Caco-2 (cell line): Measurements from ENCODE around the gene GTPBP4. TPM values are rescaled to one million over a fixed set of nuclear protein-coding genes. Genes with fewer than 3 reads are reported as not detected.
A peak's percentile ranks its signal among the peaks of the same experiment; 100 is the strongest.

Source experiments
- BruUV-seq: library from RNA; stranded (reverse); fragments of 400-500 nt; replicated peaks from 2 replicates; lab custom pipeline; 2021; lab: Mats Ljungman, UMichigan
- CTCF ChIA-PET: fragments of 300-600 bp; sonication (Branson Sonifier 250); formaldehyde crosslinking; loops from one replicate; lab custom pipeline; 2022; ENCODE audit warnings: antibody characterized with exemption; lab: Charles Lee
- POLR2A ChIA-PET: fragments of 300-600 bp; sonication (Branson Sonifier 250); formaldehyde crosslinking; loops from one replicate; lab custom pipeline; 2022; ENCODE audit warnings: antibody characterized with exemption; lab: Charles Lee
- DNase-seq, 2 experiments: peaks; one replicate each; pipeline versions ENCODE4 v3.0.0 to v3.0.0-alpha.2; 2020 to 2022
- H3K27me3 ChIP-seq: replicated peaks from 2 replicates; pipeline ENCODE4 v1.6.0; 2011; ENCODE audit warnings: low read length; ENCODE audit not compliant: control insufficient read depth, insufficient read depth
- H3K36me3 ChIP-seq: 2 replicates; pipeline ENCODE4 v1.5.1; 2011; ENCODE audit warnings: low read length; ENCODE audit not compliant: control insufficient read depth, insufficient read depth
- H3K4me1 ChIP-seq: fragments of 250-450 bp; sonication (Bioruptor Pico); 2 replicates; pipeline ENCODE4 v1.5.1; 2020; ENCODE audit warnings: mild to moderate bottlenecking
- H3K4me3 ChIP-seq: 2 replicates; pipeline ENCODE4 v1.5.1; 2011; ENCODE audit warnings: low read depth, mild to moderate bottlenecking, control low read depth, low read length
- H3K9me3 ChIP-seq: fragments of 250-450 bp; sonication (Bioruptor Pico); 2 replicates; pipeline ENCODE4 v1.5.1; 2020; ENCODE audit warnings: mild to moderate bottlenecking, moderate library complexity
- H3K27ac Mint-ChIP-seq: one replicate; pipeline ENCODE4 v1.8.0; 2022; ENCODE audit warnings: mixed read lengths; ENCODE audit not compliant: unreplicated experiment
- H3K27me3 Mint-ChIP-seq: one replicate; pipeline ENCODE4 v1.8.0; 2022; ENCODE audit warnings: mixed read lengths; ENCODE audit not compliant: insufficient read depth, unreplicated experiment
- H3K36me3 Mint-ChIP-seq: one replicate; pipeline ENCODE4 v1.8.0; 2022; ENCODE audit warnings: mild to moderate bottlenecking, mixed read lengths; ENCODE audit not compliant: insufficient read depth, unreplicated experiment
- H3K4me1 Mint-ChIP-seq: one replicate; pipeline ENCODE4 v1.8.0; 2022; ENCODE audit warnings: low read depth, mixed read lengths; ENCODE audit not compliant: unreplicated experiment
- H3K4me3 Mint-ChIP-seq: one replicate; pipeline ENCODE4 v1.8.0; 2022; ENCODE audit warnings: mild to moderate bottlenecking, moderate library complexity, mixed read lengths; ENCODE audit not compliant: unreplicated experiment
- H3K9me3 Mint-ChIP-seq: one replicate; pipeline ENCODE4 v1.8.0; 2022; ENCODE audit warnings: mixed read lengths; ENCODE audit not compliant: unreplicated experiment
- CTCF ChIP-seq, 2 experiments: fragments of 200-600 bp in 1 of 2; IDR thresholded peaks; 1 replicate in 1 of 2; 2 replicates in 1 of 2; pipeline versions ENCODE4 v1.5.1 to v1.8.0; 2011 to 2022; ENCODE audit warnings: antibody characterized with exemption in 1 of 2, control low read depth in 1 of 2, inconsistent platforms in 1 of 2, low read depth in 1 of 2, low read length in 1 of 2, mild to moderate bottlenecking in 1 of 2, moderate library complexity in 1 of 2; ENCODE audit not compliant: insufficient read depth in 1 of 2, severe bottlenecking in 1 of 2, unreplicated experiment in 1 of 2
- intact Hi-C: fragments of 100-400 bp; cut with micrococcal nuclease; formaldehyde crosslinking; loops from one replicate; pipeline ENCODE4 v1.10.0; 2022; ENCODE audit not compliant: unreplicated experiment
- total RNA-seq: library from RNA; stranded (reverse); gene quantifications from 2 replicates; pipeline ENCODE4 v1.2.3, GENCODE V29; 2022

Gene GTPBP4
- total RNA-seq, 1 experiment from 2014 or later = 202 TPM

- Histone ChIP-seq H3K9me3 (no peaks in the 10 kb centered on the region), H3K36me3 (peaks cover 8% of the 10 kb centered on the region), H3K4me1 (no peaks in the 10 kb centered on the region), H3K27me3 (no peaks in the 10 kb centered on the region), H3K4me3 (no peak overlapping the region)
- Mint-ChIP-seq H3K27ac (peak overlapping the region; percentile 71), H3K9me3 (no peaks in the 10 kb centered on the region), H3K27me3 (no peaks in the 10 kb centered on the region), H3K4me1 (no peaks in the 10 kb centered on the region), H3K4me3 (no peak overlapping the region), H3K36me3 (peaks cover 100% of the 10 kb centered on the region)
- ChIA-PET CTCF (no interaction called here), POLR2A (no interaction called here)
- TF ChIP-seq CTCF (IDR thresholded peaks at IDR 0.05; ENCODE audit: insufficient read depth in 1 of 2, low read depth in 1 of 2, low read length in 1 of 2, severe bottlenecking in 1 of 2, unreplicated experiment in 1 of 2) = no peak
- DNase-seq = no peak
- BruUV-seq = no TSS peak
- intact Hi-C loops = no loop called here
These were observed 23.5 kb downstream of the GTPBP4 start for GRCh38 chr10:1011696-1012095.

- TF ChIP-seq CTCF (IDR thresholded peaks at IDR 0.05; ENCODE audit: insufficient read depth in 1 of 2, low read depth in 1 of 2, low read length in 1 of 2, severe bottlenecking in 1 of 2, unreplicated experiment in 1 of 2) = no peak
- no TSS peak for BruUV-seq
- no peak overlapping the region for H3K27ac Mint-ChIP-seq
- H3K4me1 ChIP-seq = no peaks in the 10 kb centered on the region
- H3K4me1 Mint-ChIP-seq = no peaks in the 10 kb centered on the region
- H3K9me3 Mint-ChIP-seq = no peaks in the 10 kb centered on the region
- peaks cover 100% of the 10 kb centered on the region for H3K36me3 Mint-ChIP-seq
- H3K4me3 ChIP-seq = no peak overlapping the region
- ChIA-PET POLR2A (no interaction called here), CTCF (interaction anchor here (0.6 kb wide), 1 partner anchor 34 kb away, joined by 3 read pairs; no protein-coding TSS in a partner anchor)
- no peaks in the 10 kb centered on the region for H3K9me3 ChIP-seq
- DNase-seq = no peak
- no peaks in the 10 kb centered on the region for H3K27me3 ChIP-seq
- peaks cover 5% of the 10 kb centered on the region for H3K36me3 ChIP-seq
- intact Hi-C loops = no loop called here
- no peaks in the 10 kb centered on the region for H3K27me3 Mint-ChIP-seq
- H3K4me3 Mint-ChIP-seq = no peak overlapping the region
These were observed 27.5 kb downstream of the GTPBP4 start for GRCh38 chr10:1015688-1016087.

- Mint-ChIP-seq H3K27ac (no peak overlapping the region), H3K27me3 (no peaks in the 10 kb centered on the region), H3K36me3 (peaks cover 81% of the 10 kb centered on the region), H3K4me3 (no peak overlapping the region), H3K9me3 (no peaks in the 10 kb centered on the region), H3K4me1 (no peaks in the 10 kb centered on the region)
- intact Hi-C loops = no loop called here
- DNase-seq = no peak
- no peaks in the 10 kb centered on the region for H3K4me1 ChIP-seq
- H3K4me3 ChIP-seq = no peak overlapping the region
- H3K9me3 ChIP-seq = no peaks in the 10 kb centered on the region
- ChIA-PET CTCF (no interaction called here), POLR2A (interaction anchor here (0.7 to 0.8 kb wide), 2 partner anchors 30 to 514 kb away, joined by 3 to 4 read pairs; partner anchors contain the start of gene IDI1)
- BruUV-seq = TSS peak; percentile 2
- no peaks in the 10 kb centered on the region for H3K27me3 ChIP-seq
- no peaks in the 10 kb centered on the region; the same call in 1 of the 2 replicates for H3K36me3 ChIP-seq
- TF ChIP-seq CTCF (IDR thresholded peaks at IDR 0.05; ENCODE audit: insufficient read depth in 1 of 2, low read depth in 1 of 2, low read length in 1 of 2, severe bottlenecking in 1 of 2, unreplicated experiment in 1 of 2) = no peak
These were observed 31.1 kb downstream of the GTPBP4 start for GRCh38 chr10:1019362-1019761.
